Inflammatory macrophage (primary cell): Measurements from ENCODE around the gene FCN1.
A peak's percentile ranks its signal among the peaks of the same experiment; 100 is the strongest.

Experiments
- DNase-seq, 2 donors: peaks; one replicate each; pipeline ENCODE4 v3.0.0-alpha.2; 2020 to 2022

The FCN1 gene

GRCh38 chr9:134936346-134937163, 18.8 kb upstream of the FCN1 start:
- peak; percentile 93 to 95 for DNase-seq

DNA sequence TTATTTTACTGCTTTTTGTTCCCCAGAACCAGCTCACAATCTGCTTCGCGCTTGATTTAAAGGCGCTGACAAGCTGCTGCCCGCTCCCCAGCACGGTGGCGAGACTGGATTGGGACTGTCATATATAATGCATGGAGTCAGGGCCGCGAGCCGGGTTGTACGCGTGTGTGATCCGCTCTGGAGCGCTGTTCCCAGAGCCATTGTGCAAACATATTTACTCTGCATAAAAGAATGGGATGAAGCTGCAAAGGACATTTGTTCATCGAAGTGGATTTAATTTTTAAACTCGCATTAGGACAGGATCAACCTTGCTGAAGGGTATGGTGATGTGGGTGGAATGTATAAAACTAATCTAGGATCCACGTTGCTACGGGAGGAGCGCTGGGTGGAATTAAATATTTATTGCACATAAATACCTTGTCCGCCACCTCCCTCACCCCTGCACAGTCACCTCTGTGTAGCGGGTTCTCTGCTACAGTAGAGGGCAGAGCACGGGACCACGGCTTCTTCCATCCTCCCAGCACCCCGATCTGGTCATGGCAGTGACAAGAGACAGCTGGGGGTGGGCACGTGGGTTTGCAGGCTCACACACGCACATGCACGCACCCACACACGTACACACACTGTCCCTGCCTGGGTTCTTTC, 18.1 kb upstream of the FCN1 start:
- DNase-seq = no peak

GRCh38 chr9:134935056-134935640, 17.4 kb upstream of the FCN1 start:
- no peak for DNase-seq

- DNase-seq = no peak
These were observed 15.5 kb upstream of the FCN1 start for GRCh38 chr9:134933076-134933659.

GRCh38 chr9:134932606-134933005, 14.9 kb upstream of the FCN1 start:
- peak in 1 of 2 donors; percentile 30 for DNase-seq

GRCh38 chr9:134932171-134932570, 14.5 kb upstream of the FCN1 start:
- DNase-seq = no peak

- DNase-seq = no peak
These were observed 12.7 kb upstream of the FCN1 start for GRCh38 chr9:134930398-134930797.

DNA sequence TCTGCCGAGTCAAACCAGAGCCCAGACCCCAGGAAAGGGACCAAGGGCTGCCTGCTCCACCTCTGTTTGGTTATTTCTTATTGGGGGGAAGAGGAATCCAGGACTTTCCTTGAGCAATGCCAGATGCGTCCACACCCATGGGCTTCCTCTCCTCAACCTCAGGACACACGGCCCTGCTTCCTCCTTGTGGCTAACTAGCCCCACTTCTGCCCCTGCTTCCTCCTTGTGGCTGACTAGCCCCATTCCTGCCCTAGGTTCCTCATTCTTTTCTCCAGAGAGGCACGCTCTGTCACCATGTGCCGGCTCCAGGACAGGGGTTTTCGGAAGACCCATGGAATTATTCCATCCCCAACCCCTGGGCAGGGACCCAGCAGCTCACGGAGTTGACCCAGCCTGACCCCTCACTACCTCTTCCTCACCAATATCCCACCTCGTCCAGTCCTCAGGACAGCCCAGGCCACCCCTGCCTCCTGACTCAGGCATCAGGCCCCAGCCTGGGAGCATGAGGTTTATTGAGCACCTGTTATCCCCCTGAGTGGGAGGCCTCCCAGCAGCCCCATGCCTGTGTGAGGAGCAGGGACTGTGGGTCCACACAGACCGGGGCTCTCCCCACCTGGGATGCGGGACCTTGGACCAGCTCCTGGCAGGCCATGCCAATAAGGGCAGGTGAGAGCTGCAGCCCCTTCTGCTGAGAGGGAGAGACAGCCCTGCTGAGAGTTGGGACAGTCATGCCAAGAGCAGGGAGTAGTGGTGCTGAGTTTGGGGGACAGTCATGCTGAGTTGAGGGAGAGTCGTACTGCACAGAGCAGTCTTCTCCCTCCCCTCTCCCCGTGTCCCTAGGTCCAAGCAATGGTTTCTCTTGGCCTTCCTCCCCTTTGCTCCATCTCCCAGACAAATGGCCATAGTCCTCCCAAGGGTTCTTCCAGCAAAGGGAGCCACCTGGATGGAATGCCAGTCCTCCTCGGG, 11.8 kb upstream of the FCN1 start:
- DNase-seq = peak; percentile 95 to 96

DNA sequence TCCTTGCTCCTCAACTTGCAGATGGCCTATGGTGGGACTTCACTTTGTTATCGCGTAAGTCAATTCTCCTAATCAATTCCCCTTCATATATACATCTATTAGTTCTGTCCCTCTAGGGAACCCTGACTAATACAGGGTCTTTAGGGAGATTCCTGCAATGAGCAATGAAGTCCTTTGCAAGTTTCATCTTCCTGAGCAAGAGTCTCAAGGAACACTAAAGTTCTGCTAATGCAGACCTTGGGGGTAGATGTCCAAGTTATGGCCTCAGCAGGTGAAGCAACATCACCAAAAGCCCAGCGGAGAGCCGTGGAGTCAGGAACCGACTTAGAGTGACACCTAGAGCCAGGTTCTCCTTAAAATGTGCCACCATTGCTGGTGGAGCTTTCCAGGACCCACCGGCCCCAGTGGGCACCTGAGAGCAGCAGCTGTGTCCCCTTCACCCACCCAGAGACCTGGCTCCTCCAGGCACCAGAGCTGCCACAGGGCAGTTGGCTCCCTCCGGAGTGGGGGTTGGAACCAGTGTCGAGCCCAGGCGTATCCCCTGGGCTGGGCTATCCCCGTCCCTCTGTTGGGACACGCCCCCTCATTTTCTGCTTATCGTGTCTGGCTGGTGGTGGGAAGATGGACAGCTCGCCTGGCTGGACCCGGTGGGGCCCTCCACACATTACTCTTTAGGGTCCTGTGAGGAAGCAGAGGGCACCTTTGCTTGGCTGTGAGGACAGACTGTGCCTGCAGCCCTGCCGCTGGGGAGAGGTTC, 10.9 kb upstream of the FCN1 start:
- DNase-seq = peak in 1 of 2 donors; percentile 57

GRCh38 chr9:134925011-134925511, 7.3 kb upstream of the FCN1 start:
- peak; percentile 41 to 50 for DNase-seq

- DNase-seq = no peak
These were observed 5.8 kb upstream of the FCN1 start for GRCh38 chr9:134923466-134923865.

- DNase-seq = peak; percentile 53 to 71
These were observed 5.2 kb upstream of the FCN1 start for GRCh38 chr9:134922932-134923240.

- DNase-seq = peak; percentile 89 to 91
These were observed 4.6 kb upstream of the FCN1 start for GRCh38 chr9:134922066-134922931.

- DNase-seq = peak; percentile 64 to 78
These were observed 1.6 kb upstream of the FCN1 start for GRCh38 chr9:134919303-134919702.

DNA sequence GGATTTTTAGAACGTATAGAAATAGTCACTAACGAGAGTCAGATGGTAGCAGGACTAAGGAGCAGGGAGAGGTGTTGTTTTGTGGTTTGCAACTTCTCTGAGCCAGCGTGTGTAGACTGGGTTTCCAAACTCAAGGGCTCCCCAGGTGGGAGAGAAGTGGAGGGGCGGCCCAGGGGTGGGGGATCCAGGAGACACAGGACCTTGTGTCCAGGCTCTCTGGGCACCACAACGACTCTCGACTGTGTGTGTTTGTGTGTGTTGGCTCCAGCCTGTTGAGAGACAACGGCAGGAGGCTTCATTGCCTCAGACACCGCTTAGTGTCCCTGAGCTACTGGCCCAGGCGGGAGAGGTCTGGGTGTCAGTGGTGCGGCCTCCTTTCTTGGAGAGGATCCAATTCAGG, 934 bp upstream of the FCN1 start:
- DNase-seq = no peak

GRCh38 chr9:134916161-134916665, 1.5 kb downstream of the FCN1 start:
- DNase-seq = no peak

DNA sequence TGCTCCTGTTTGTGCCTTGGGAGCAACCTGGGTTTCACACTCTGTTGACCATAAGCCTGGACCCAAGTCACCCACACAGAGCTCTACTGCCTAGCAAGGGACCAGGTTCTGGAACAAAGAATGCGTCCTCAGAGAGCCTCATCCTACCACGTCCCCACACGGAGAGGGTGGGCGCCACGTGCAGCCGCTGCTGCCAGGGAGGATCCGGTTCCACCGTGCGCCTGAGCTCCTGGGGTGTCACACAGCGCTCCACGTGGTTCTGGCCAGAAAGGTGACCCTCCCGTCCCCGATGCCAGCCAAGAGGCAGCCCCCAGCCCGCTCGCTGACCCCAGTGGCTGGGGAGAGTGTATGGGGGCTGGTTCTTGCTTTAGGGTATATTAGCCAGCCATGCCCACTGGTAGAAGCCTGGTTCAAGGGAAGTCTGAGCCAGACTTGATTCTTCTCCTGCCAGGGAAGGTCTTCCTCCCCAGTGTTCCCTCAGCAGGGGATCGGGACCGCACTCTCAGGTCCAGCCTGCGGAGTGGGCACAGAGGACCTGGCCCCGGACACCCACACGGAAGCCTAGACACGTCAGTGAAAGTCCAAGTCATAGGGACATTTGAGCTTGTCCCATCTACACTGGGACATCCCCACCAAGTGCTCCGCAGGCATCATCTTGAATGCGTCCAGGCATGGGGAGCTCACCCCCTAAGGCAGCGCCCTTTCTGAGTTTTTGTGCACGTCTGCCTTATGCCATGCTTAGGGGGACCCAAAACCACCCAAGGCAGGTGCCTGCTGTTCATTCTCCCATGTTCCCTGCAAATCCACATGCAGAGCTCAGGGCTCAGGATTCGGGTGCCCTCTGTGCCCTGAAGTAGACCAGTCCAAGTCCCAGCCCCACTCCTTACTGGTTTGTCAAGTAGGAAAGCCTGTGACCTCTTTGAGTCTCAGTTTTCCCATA, 2.4 kb downstream of the FCN1 start:
- DNase-seq = no peak

- DNase-seq = no peak
These were observed 3.2 kb downstream of the FCN1 start for GRCh38 chr9:134914501-134914834.
